GM12873 (cell line): ENCODE measurements around the gene SUPT16H.

Experiments used
- CTCF ChIP-seq: IDR thresholded peaks from 2 replicates; pipeline ENCODE4 v1.5.1; 2012; ENCODE audit warnings: low read depth, mild to moderate bottlenecking, moderate library complexity, low read length, control low read depth; ENCODE audit not compliant: insufficient read depth; ENCODE audit errors: missing control alignments

Gene SUPT16H

GRCh38 chr14:21332950-21333349 lies 50.9 kb downstream of the SUPT16H start:
- no peak for TF ChIP-seq CTCF

DNA sequence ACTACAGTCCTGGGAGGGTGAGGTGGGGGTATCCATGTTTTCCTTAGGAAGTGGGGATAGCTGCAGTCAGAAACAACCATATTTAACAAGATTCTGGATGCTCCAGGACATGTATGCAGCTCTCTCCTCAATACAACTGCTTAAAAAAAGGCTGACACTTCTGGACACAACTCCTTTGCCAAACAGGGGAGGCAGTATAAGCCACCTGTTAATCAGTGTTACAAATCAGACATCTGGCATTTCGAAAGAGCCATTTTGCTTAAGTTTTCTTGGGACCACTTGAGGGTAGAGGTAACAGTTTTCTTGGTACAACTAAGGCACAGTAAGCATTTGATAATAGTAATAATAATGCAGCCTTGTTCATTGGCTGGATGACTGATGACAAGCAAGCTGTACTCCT lies 56.8 kb downstream of the SUPT16H start:
- no peak for TF ChIP-seq CTCF

- TF ChIP-seq CTCF, result no peak
Measured at GRCh38 chr14:21322716-21323115, 61.1 kb downstream of the SUPT16H start.

DNA sequence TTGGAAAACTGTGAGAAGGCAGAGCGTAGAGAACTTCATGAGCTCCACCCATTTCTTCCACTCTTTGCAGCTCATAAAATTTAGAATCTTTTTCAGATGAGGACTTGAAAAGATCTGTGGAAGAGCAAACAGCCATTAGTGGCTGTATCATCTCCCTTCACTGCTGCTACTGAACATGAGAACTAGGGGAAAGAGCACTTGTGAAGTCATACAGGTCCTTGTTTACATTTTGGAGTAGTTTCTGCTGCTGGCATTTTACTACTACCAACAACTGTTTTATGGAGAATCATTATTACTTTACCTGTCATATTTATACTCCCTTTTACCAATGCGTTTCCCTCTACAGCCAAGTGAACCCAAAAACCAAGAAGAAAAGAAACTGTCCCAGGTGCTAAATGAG lies 62.9 kb downstream of the SUPT16H start:
- no peak for TF ChIP-seq CTCF

GRCh38 chr14:21317398-21317797 lies 66.4 kb downstream of the SUPT16H start:
- no peak for TF ChIP-seq CTCF

DNA sequence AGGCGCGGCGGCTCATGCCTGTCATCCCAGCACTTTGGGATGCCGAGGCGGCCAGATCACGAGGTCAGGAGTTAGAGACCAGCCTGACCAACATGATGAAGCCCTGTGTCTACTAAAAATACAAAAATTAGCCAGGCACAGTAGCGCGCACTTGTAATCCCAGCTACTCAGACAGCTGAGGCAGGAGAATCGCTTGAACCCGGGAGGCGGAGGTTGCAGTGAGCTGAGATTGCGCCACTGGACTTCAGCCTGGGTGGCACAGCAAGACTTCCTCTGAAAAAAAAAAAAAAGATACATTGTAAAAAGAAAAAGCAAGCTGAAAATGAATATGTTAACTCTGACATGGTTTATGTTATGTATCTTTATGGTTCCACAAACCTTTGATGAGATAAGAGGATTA lies 70.3 kb downstream of the SUPT16H start:
- TF ChIP-seq CTCF, result no peak

DNA sequence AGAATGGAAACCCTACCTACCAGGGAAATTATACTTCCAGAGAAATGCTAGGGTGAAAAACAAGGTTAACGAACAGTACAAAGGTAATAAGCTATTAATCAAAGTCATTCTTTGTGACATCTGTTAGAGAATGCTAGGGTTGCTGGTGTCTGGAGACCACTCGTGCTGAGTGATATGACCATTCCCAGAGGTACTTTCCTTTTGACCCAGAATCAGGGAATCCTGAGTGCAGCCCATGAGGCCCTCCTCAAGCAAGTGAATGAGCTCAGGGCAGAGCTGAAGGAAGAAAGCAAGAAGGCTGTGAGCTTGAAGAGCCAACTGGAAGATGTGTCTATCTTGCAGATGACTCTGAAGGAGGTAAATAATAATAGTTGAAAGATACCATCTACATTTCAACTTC lies 72.2 kb downstream of the SUPT16H start:
- TF ChIP-seq CTCF, result no peak
